Measurements from ENCODE around the gene SULT4A1.
A peak's percentile ranks its signal among the peaks of the same experiment; 100 is the strongest.
"Not testable (repeated sequence)": the region's sequence is repeated elsewhere in the genome, so short reads cannot be mapped to it uniquely, and the experiment has no call there.

SULT4A1 gene

GRCh38 chr22:43885786-43886185, 23.5 kb upstream of the SULT4A1 start:
- no peak for DNase-seq

GRCh38 chr22:43885319-43885671, 23.0 kb upstream of the SULT4A1 start:
- no peak for DNase-seq

- peak; percentile 1 to 14 for DNase-seq
These were observed 22.4 kb upstream of the SULT4A1 start for GRCh38 chr22:43884600-43885318.

- no peak for DNase-seq
These were observed 21.6 kb upstream of the SULT4A1 start for GRCh38 chr22:43883719-43884415.

- peak; percentile 49 to 66 for DNase-seq
These were observed 20.8 kb upstream of the SULT4A1 start for GRCh38 chr22:43883012-43883661.

- DNase-seq, result no peak
These were observed 19.9 kb upstream of the SULT4A1 start for GRCh38 chr22:43882122-43882767.

- no peak for DNase-seq
These were observed 19.1 kb upstream of the SULT4A1 start for GRCh38 chr22:43881091-43882061.

- DNase-seq, result no peak
These were observed 18.3 kb upstream of the SULT4A1 start for GRCh38 chr22:43880541-43880991.

- no peak for DNase-seq
These were observed 17.7 kb upstream of the SULT4A1 start for GRCh38 chr22:43879901-43880540.

- no peak for DNase-seq
These were observed 16.7 kb upstream of the SULT4A1 start for GRCh38 chr22:43878831-43879550.

GRCh38 chr22:43878079-43878795, 15.9 kb upstream of the SULT4A1 start:
- no peak for DNase-seq

GRCh38 chr22:43876866-43877509, 14.7 kb upstream of the SULT4A1 start:
- no peak for DNase-seq

GRCh38 chr22:43869799-43870198, 7.5 kb upstream of the SULT4A1 start:
- DNase-seq, result no peak

- not testable (repeated sequence) for DNase-seq
These were observed 6.7 kb upstream of the SULT4A1 start for GRCh38 chr22:43869001-43869400.

GRCh38 chr22:43867839-43868635, 5.7 kb upstream of the SULT4A1 start:
- DNase-seq, result peak in 1 of 2 experiments; percentile 2

- DNase-seq, result no peak
These were observed 529 bp upstream of the SULT4A1 start for GRCh38 chr22:43862882-43863202.

GRCh38 chr22:43861529-43861928, 784 bp downstream of the SULT4A1 start:
- DNase-seq, result no peak

GRCh38 chr22:43860831-43861230, 1.5 kb downstream of the SULT4A1 start:
- no peak for DNase-seq

- DNase-seq, result no peak
These were observed 2.2 kb downstream of the SULT4A1 start for GRCh38 chr22:43860126-43860525.

Measured in AML-193 (cell line).